Thyroid gland (tissue), 4 donors: ENCODE results near the gene PLD6.

ENCODE experiments used
- CTCF ChIP-seq, 6 experiments: fragments of 200-600 bp in 3 of 6; fragments of 450-650 bp in 3 of 6; sonication (generic) in 3 of 6; IDR thresholded peaks; one replicate each; pipeline ENCODE4 v1.5.1; 2016 to 2019; ENCODE audit warnings: antibody characterized with exemption in 6 of 6, mild to moderate bottlenecking in 2 of 6, inconsistent platforms in 1 of 6, moderate library complexity in 1 of 6
- POLR2A ChIP-seq, 2 donors: fragments of 450-650 bp; IDR thresholded peaks; one replicate each; pipeline ENCODE4 v1.6.1; 2017; ENCODE audit warnings: antibody characterized with exemption in 2 of 2, mild to moderate bottlenecking in 2 of 2, moderate library complexity in 1 of 2

- no peak for TF ChIP-seq CTCF (IDR thresholded peaks at IDR 0.05)
- no peak for TF ChIP-seq POLR2A (IDR thresholded peaks at IDR 0.05)
These were observed 47.9 kb upstream of the PLD6 start for GRCh38 chr17:17254036-17254435.
